ENCODE results near the gene PPDPF. TPM values are rescaled to one million over a fixed set of nuclear protein-coding genes. Genes with fewer than 3 reads are reported as not detected.

The PPDPF gene
- total RNA-seq, 1 donor from 2014 or later, result 251 TPM

- Histone ChIP-seq H3K4me2 (ENCODE audit: low read length) (no peak overlapping the region), H3K79me2 (ENCODE audit: insufficient read depth, low read length) (peaks cover 21% of the 10 kb centered on the region), H2AFZ (ENCODE audit: low read depth, low read length) (no peak overlapping the region), H3K36me3 (ENCODE audit: insufficient read depth, low read length) (no peaks in the 10 kb centered on the region), H4K20me1 (ENCODE audit: insufficient read depth, low read length) (peaks cover 50% of the 10 kb centered on the region), H3K27me3 (ENCODE audit: insufficient read depth, low read length) (no peaks in the 10 kb centered on the region), H3K27ac (ENCODE audit: low read depth, low read length) (no peak overlapping the region), H3K9me3 (ENCODE audit: insufficient read depth, low read depth, low read length) (no peaks in the 10 kb centered on the region), H3K9ac (ENCODE audit: low read length) (no peak overlapping the region), H3K4me1 (ENCODE audit: insufficient read depth, low read length) (peaks cover 9% of the 10 kb centered on the region), H3K4me3 (ENCODE audit: insufficient read depth, low read depth, low read length) (no peak overlapping the region)
- Mint-ChIP-seq H3K36me3 (ENCODE audit: low read depth, unreplicated experiment) (peaks cover 14% of the 10 kb centered on the region), H3K4me3 (ENCODE audit: unreplicated experiment) (no peak overlapping the region), H3K4me1 (ENCODE audit: low read depth, unreplicated experiment) (peaks cover 2% of the 10 kb centered on the region), H3K9me3 (ENCODE audit: unreplicated experiment) (no peaks in the 10 kb centered on the region), H3K27ac (ENCODE audit: unreplicated experiment) (no peak overlapping the region), H3K27me3 (ENCODE audit: low read depth, unreplicated experiment) (no peaks in the 10 kb centered on the region)
- DNase-seq (ENCODE audit: low read depth) (no peak), FAIRE-seq (no peak)
- TF ChIP-seq EZH2 (IDR thresholded peaks at IDR 0.05; ENCODE audit: insufficient read depth, low read length) (no peak), CTCF (IDR thresholded peaks at IDR 0.05; ENCODE audit: insufficient read depth, low read depth, low read length) (no peak)
Measured at GRCh38 chr20:63525971-63526370, 5.4 kb downstream of the PPDPF start.

- H3K36me3 ChIP-seq (ENCODE audit: insufficient read depth, low read length), result no peaks in the 10 kb centered on the region
- no peak overlapping the region for H3K9ac ChIP-seq (ENCODE audit: low read length)
- TF ChIP-seq EZH2 (IDR thresholded peaks at IDR 0.05; ENCODE audit: insufficient read depth, low read length) (no peak), CTCF (IDR thresholded peaks at IDR 0.05; ENCODE audit: insufficient read depth, low read depth, low read length) (no peak)
- H3K79me2 ChIP-seq (ENCODE audit: insufficient read depth, low read length), result peaks cover 10% of the 10 kb centered on the region
- Mint-ChIP-seq H3K27me3 (ENCODE audit: low read depth, unreplicated experiment) (no peaks in the 10 kb centered on the region), H3K27ac (ENCODE audit: unreplicated experiment) (no peak overlapping the region), H3K9me3 (ENCODE audit: unreplicated experiment) (no peaks in the 10 kb centered on the region), H3K36me3 (ENCODE audit: low read depth, unreplicated experiment) (peaks cover 14% of the 10 kb centered on the region), H3K4me3 (ENCODE audit: unreplicated experiment) (no peak overlapping the region), H3K4me1 (ENCODE audit: low read depth, unreplicated experiment) (peaks cover 2% of the 10 kb centered on the region)
- H4K20me1 ChIP-seq (ENCODE audit: insufficient read depth, low read length), result peaks cover 39% of the 10 kb centered on the region
- no peak for FAIRE-seq
- peaks cover 5% of the 10 kb centered on the region for H3K4me1 ChIP-seq (ENCODE audit: insufficient read depth, low read length)
- H3K27me3 ChIP-seq (ENCODE audit: insufficient read depth, low read length), result no peaks in the 10 kb centered on the region
- H2AFZ ChIP-seq (ENCODE audit: low read depth, low read length), result no peak overlapping the region
- no peak overlapping the region for H3K4me3 ChIP-seq (ENCODE audit: insufficient read depth, low read depth, low read length)
- DNase-seq (ENCODE audit: low read depth), result no peak
- no peaks in the 10 kb centered on the region for H3K9me3 ChIP-seq (ENCODE audit: insufficient read depth, low read depth, low read length)
- no peak overlapping the region for H3K27ac ChIP-seq (ENCODE audit: low read depth, low read length)
- H3K4me2 ChIP-seq (ENCODE audit: low read length), result no peak overlapping the region
Measured at GRCh38 chr20:63527184-63527583, 6.6 kb downstream of the PPDPF start.

GRCh38 chr20:63529180-63529860, 8.8 kb downstream of the PPDPF start:
- H3K27ac Mint-ChIP-seq (ENCODE audit: unreplicated experiment), result no peak overlapping the region

More at GRCh38 chr20:63529180-63529860, 8.8 kb downstream of the PPDPF start:
- H3K4me1 Mint-ChIP-seq (ENCODE audit: low read depth, unreplicated experiment), result no peaks in the 10 kb centered on the region
- H3K27me3 ChIP-seq (ENCODE audit: insufficient read depth, low read length), result no peaks in the 10 kb centered on the region
- no peak for DNase-seq (ENCODE audit: low read depth)
- no peaks in the 10 kb centered on the region for H3K4me1 ChIP-seq (ENCODE audit: insufficient read depth, low read length)
- no peak overlapping the region for H3K4me2 ChIP-seq (ENCODE audit: low read length)
- no peak overlapping the region for H3K27ac ChIP-seq (ENCODE audit: low read depth, low read length)
- no peaks in the 10 kb centered on the region for H3K36me3 ChIP-seq (ENCODE audit: insufficient read depth, low read length)
- no peaks in the 10 kb centered on the region for H3K79me2 ChIP-seq (ENCODE audit: insufficient read depth, low read length)
- H3K9me3 Mint-ChIP-seq (ENCODE audit: unreplicated experiment), result no peaks in the 10 kb centered on the region
- no peaks in the 10 kb centered on the region for H3K9me3 ChIP-seq (ENCODE audit: insufficient read depth, low read depth, low read length)
- no peaks in the 10 kb centered on the region for H3K27me3 Mint-ChIP-seq (ENCODE audit: low read depth, unreplicated experiment)
- no peak for FAIRE-seq
- no peak overlapping the region for H3K4me3 ChIP-seq (ENCODE audit: insufficient read depth, low read depth, low read length)
- H3K36me3 Mint-ChIP-seq (ENCODE audit: low read depth, unreplicated experiment), result peaks cover 7% of the 10 kb centered on the region
- no peak overlapping the region for H2AFZ ChIP-seq (ENCODE audit: low read depth, low read length)
- TF ChIP-seq EZH2 (IDR thresholded peaks at IDR 0.05; ENCODE audit: insufficient read depth, low read length), result no peak
- TF ChIP-seq CTCF (IDR thresholded peaks at IDR 0.05; ENCODE audit: insufficient read depth, low read depth, low read length), result no peak
- H3K4me3 Mint-ChIP-seq (ENCODE audit: unreplicated experiment), result no peak overlapping the region
- H3K9ac ChIP-seq (ENCODE audit: low read length), result no peak overlapping the region
- H4K20me1 ChIP-seq (ENCODE audit: insufficient read depth, low read length), result peaks cover 18% of the 10 kb centered on the region

Measured in astrocyte (in vitro differentiated cells and primary cell).